HEK293 (cell line): ENCODE data around the gene AKT1.

ENCODE experiments used
- GLI2 ChIP-seq: fragments of 450-650 bp; formaldehyde crosslinking; IDR thresholded peaks from 2 replicates; pipeline ENCODE4; 2017; ENCODE audit warnings: missing biosample characterization, missing genetic modification characterization, low read depth, borderline replicate concordance
- GLI4 ChIP-seq: fragments of 450-650 bp; formaldehyde crosslinking; IDR thresholded peaks from 2 replicates; pipeline ENCODE4 v1.5.1; 2016; ENCODE audit warnings: missing biosample characterization, missing genetic modification characterization
- MYNN ChIP-seq: fragments of 450-650 bp; formaldehyde crosslinking; IDR thresholded peaks from 2 replicates; pipeline ENCODE4 v1.5.1; 2016; ENCODE audit warnings: missing biosample characterization, missing genetic modification characterization, borderline replicate concordance
- SETDB1 ChIP-seq: IDR thresholded peaks from one replicate; pipeline ENCODE4 v1.6.1; 2017; ENCODE audit warnings: mild to moderate bottlenecking, low read length, moderate library complexity, mixed read lengths; ENCODE audit not compliant: insufficient read length
- TCF7L2 ChIP-seq: IDR thresholded peaks from 2 replicates; pipeline ENCODE4 v1.6.1; 2011; ENCODE audit warnings: low read depth, mild to moderate bottlenecking, inconsistent platforms, low read length, moderate library complexity, borderline replicate concordance
- ZNF184 ChIP-seq: fragments of 450-650 bp; IDR thresholded peaks from 2 replicates; pipeline ENCODE4 v1.5.1; 2018; ENCODE audit warnings: missing biosample characterization, mild to moderate bottlenecking, missing genetic modification characterization
- ZNF274 ChIP-seq, 2 experiments: fragments of 200-500 bp in 1 of 2; fragments of 450-650 bp in 1 of 2; sonication (Bioruptor generic) in 1 of 2; formaldehyde crosslinking in 1 of 2; IDR thresholded peaks; 2 replicates each; pipeline versions ENCODE4 v1.5.1 to v1.6.1; 2014 to 2016; ENCODE audit warnings: borderline replicate concordance in 1 of 2, inconsistent platforms in 1 of 2, low read length in 1 of 2, missing biosample characterization in 1 of 2, missing genetic modification characterization in 1 of 2
- ZNF302 ChIP-seq: fragments of 450-650 bp; formaldehyde crosslinking; IDR thresholded peaks from 2 replicates; pipeline ENCODE4 v1.5.1; 2016; ENCODE audit warnings: missing biosample characterization, missing genetic modification characterization, low read depth
- ZNF501 ChIP-seq: fragments of 450-650 bp; formaldehyde crosslinking; IDR thresholded peaks from 2 replicates; pipeline ENCODE4 v1.5.1; 2016; ENCODE audit warnings: missing biosample characterization, missing genetic modification characterization
- TF ChIP-seq, protein P1 (sequence below): fragments of 450-650 bp; formaldehyde crosslinking; IDR thresholded peaks from 2 replicates; pipeline ENCODE4 v1.5.1; 2016; ENCODE audit warnings: missing biosample characterization, missing genetic modification characterization
- TF ChIP-seq, protein P2 (sequence below): fragments of 450-650 bp; formaldehyde crosslinking; IDR thresholded peaks from 2 replicates; pipeline ENCODE4 v1.5.1; 2016; ENCODE audit warnings: missing biosample characterization, missing genetic modification characterization, borderline replicate concordance
- TF ChIP-seq, protein P3 (sequence below): fragments of 450-650 bp; formaldehyde crosslinking; IDR thresholded peaks from 2 replicates; pipeline ENCODE4; 2016; ENCODE audit warnings: missing biosample characterization, missing genetic modification characterization
- TF ChIP-seq, protein P4 (sequence below): fragments of 450-650 bp; formaldehyde crosslinking; IDR thresholded peaks from 2 replicates; pipeline ENCODE4 v1.5.1; 2016; ENCODE audit warnings: missing biosample characterization, missing genetic modification characterization

DNA sequence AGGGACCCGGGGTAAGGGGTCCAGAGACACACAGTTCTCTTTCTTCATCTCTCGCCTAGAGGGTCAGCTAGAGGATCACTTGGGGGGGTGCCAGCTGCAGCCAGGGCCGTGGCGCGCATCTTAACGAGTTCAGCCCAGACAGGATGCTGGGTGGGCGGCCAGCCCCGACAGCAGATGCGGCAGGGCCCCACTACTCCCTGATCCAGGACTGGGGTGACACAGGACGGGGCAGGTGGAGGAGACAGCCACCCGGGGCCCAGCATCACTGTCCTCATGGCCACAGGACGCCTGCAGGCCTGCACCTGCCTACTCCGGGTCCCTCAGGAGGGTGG lies 12.8 kb downstream of the AKT1 start:
- TF ChIP-seq, protein P1, sequence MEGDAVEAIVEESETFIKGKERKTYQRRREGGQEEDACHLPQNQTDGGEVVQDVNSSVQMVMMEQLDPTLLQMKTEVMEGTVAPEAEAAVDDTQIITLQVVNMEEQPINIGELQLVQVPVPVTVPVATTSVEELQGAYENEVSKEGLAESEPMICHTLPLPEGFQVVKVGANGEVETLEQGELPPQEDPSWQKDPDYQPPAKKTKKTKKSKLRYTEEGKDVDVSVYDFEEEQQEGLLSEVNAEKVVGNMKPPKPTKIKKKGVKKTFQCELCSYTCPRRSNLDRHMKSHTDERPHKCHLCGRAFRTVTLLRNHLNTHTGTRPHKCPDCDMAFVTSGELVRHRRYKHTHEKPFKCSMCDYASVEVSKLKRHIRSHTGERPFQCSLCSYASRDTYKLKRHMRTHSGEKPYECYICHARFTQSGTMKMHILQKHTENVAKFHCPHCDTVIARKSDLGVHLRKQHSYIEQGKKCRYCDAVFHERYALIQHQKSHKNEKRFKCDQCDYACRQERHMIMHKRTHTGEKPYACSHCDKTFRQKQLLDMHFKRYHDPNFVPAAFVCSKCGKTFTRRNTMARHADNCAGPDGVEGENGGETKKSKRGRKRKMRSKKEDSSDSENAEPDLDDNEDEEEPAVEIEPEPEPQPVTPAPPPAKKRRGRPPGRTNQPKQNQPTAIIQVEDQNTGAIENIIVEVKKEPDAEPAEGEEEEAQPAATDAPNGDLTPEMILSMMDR (tag by site-specific recombination) = no peak
- TF ChIP-seq ZNF274 (IDR thresholded peaks at IDR 0.05; ENCODE audit: low read length) (no peak), ZNF274 (tag by site-specific recombination; IDR thresholded peaks at IDR 0.05; ENCODE audit: borderline replicate concordance) (no peak), SETDB1 (no peak), GLI4 (no peak), ZNF184 (tag by site-specific recombination) (no peak), MYNN (tag by site-specific recombination) (no peak), TCF7L2 (no peak), GLI2 (tag by site-specific recombination) (no peak), ZNF302 (tag by site-specific recombination) (no peak), ZNF501 (no peak)
- TF ChIP-seq, protein P2, sequence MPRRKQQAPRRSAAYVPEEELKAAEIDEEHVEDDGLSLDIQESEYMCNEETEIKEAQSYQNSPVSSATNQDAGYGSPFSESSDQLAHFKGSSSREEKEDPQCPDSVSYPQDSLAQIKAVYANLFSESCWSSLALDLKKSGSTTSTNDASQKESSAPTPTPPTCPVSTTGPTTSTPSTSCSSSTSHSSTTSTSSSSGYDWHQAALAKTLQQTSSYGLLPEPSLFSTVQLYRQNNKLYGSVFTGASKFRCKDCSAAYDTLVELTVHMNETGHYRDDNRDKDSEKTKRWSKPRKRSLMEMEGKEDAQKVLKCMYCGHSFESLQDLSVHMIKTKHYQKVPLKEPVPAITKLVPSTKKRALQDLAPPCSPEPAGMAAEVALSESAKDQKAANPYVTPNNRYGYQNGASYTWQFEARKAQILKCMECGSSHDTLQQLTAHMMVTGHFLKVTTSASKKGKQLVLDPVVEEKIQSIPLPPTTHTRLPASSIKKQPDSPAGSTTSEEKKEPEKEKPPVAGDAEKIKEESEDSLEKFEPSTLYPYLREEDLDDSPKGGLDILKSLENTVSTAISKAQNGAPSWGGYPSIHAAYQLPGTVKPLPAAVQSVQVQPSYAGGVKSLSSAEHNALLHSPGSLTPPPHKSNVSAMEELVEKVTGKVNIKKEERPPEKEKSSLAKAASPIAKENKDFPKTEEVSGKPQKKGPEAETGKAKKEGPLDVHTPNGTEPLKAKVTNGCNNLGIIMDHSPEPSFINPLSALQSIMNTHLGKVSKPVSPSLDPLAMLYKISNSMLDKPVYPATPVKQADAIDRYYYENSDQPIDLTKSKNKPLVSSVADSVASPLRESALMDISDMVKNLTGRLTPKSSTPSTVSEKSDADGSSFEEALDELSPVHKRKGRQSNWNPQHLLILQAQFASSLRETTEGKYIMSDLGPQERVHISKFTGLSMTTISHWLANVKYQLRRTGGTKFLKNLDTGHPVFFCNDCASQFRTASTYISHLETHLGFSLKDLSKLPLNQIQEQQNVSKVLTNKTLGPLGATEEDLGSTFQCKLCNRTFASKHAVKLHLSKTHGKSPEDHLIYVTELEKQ (tag by site-specific recombination) = no peak
- TF ChIP-seq, protein P3, sequence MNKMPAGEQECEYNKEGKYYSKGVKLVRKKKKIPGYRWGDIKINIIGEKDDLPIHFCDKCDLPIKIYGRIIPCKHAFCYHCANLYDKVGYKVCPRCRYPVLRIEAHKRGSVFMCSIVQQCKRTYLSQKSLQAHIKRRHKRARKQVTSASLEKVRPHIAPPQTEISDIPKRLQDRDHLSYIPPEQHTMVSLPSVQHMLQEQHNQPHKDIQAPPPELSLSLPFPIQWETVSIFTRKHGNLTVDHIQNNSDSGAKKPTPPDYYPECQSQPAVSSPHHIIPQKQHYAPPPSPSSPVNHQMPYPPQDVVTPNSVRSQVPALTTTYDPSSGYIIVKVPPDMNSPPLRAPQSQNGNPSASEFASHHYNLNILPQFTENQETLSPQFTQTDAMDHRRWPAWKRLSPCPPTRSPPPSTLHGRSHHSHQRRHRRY (tag by site-specific recombination) = no peak
- TF ChIP-seq, protein P4, sequence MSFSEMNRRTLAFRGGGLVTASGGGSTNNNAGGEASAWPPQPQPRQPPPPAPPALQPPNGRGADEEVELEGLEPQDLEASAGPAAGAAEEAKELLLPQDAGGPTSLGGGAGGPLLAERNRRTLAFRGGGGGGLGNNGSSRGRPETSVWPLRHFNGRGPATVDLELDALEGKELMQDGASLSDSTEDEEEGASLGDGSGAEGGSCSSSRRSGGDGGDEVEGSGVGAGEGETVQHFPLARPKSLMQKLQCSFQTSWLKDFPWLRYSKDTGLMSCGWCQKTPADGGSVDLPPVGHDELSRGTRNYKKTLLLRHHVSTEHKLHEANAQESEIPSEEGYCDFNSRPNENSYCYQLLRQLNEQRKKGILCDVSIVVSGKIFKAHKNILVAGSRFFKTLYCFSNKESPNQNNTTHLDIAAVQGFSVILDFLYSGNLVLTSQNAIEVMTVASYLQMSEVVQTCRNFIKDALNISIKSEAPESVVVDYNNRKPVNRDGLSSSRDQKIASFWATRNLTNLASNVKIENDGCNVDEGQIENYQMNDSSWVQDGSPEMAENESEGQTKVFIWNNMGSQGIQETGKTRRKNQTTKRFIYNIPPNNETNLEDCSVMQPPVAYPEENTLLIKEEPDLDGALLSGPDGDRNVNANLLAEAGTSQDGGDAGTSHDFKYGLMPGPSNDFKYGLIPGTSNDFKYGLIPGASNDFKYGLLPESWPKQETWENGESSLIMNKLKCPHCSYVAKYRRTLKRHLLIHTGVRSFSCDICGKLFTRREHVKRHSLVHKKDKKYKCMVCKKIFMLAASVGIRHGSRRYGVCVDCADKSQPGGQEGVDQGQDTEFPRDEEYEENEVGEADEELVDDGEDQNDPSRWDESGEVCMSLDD = no peak
